Measurements from ENCODE around the gene TRAPPC3L. TPM values are rescaled to one million over a fixed set of nuclear protein-coding genes. Genes with fewer than 3 reads are reported as not detected.

TRAPPC3L gene
- polyA plus RNA-seq, 1 donor from 2014 or later = not detected

DNA sequence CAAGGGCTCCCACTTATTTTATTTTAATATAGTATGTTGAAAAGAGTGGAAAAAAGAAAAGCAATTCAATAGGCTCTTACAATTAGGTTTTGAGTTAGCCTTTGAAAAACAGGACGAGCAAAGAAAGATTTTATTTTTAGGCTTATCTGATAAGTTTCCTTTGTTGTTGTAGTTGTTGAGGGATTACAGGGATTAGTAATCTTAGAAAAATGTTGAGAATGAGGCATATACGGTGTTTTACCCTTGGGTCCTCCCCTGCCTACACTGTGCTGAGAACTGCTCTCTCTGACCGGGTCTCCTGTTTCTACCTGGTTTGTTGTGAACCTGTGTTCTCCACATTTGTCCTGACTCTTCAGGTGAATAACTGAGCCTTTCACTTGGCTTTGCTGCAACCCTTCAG lies 16.7 kb downstream of the TRAPPC3L start:
- Histone ChIP-seq H3K4me2 (ENCODE audit: low read length) (no peak overlapping the region), H2AFZ (ENCODE audit: low read depth, low read length) (no peak overlapping the region), H3K4me3 (ENCODE audit: low read length) (no peak overlapping the region), H3K27ac (ENCODE audit: low read length) (no peak overlapping the region), H4K20me1 (ENCODE audit: insufficient read depth) (no peaks in the 10 kb centered on the region), H3K9ac (ENCODE audit: low read length) (no peak overlapping the region), H3K27me3 (ENCODE audit: insufficient read depth, low read depth, low read length) (no peaks in the 10 kb centered on the region), H3F3A (ENCODE audit: insufficient read depth, low read length, poor library complexity, severe bottlenecking) (no peaks in the 10 kb centered on the region), H3K79me2 (replicated peaks; ENCODE audit: insufficient read depth, low read length) (no peaks in the 10 kb centered on the region), H3K9me3 (ENCODE audit: low read length) (no peaks in the 10 kb centered on the region), H3K36me3 (ENCODE audit: insufficient read depth, low read length) (no peaks in the 10 kb centered on the region), H3K9me2 (ENCODE audit: insufficient read depth, low read length) (no peaks in the 10 kb centered on the region)
- TF ChIP-seq SMC3 (conservative IDR thresholded peaks at IDR 0.05; ENCODE audit: poor library complexity) = no peak
- TF ChIP-seq EZH2 (IDR thresholded peaks at IDR 0.05; ENCODE audit: borderline replicate concordance, insufficient read depth, low read length, poor library complexity, severe bottlenecking) = no peak
- TF ChIP-seq, protein P1, sequence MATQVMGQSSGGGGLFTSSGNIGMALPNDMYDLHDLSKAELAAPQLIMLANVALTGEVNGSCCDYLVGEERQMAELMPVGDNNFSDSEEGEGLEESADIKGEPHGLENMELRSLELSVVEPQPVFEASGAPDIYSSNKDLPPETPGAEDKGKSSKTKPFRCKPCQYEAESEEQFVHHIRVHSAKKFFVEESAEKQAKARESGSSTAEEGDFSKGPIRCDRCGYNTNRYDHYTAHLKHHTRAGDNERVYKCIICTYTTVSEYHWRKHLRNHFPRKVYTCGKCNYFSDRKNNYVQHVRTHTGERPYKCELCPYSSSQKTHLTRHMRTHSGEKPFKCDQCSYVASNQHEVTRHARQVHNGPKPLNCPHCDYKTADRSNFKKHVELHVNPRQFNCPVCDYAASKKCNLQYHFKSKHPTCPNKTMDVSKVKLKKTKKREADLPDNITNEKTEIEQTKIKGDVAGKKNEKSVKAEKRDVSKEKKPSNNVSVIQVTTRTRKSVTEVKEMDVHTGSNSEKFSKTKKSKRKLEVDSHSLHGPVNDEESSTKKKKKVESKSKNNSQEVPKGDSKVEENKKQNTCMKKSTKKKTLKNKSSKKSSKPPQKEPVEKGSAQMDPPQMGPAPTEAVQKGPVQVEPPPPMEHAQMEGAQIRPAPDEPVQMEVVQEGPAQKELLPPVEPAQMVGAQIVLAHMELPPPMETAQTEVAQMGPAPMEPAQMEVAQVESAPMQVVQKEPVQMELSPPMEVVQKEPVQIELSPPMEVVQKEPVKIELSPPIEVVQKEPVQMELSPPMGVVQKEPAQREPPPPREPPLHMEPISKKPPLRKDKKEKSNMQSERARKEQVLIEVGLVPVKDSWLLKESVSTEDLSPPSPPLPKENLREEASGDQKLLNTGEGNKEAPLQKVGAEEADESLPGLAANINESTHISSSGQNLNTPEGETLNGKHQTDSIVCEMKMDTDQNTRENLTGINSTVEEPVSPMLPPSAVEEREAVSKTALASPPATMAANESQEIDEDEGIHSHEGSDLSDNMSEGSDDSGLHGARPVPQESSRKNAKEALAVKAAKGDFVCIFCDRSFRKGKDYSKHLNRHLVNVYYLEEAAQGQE (IDR thresholded peaks at IDR 0.05; ENCODE audit: borderline replicate concordance) = no peak
- TF ChIP-seq MXI1 (conservative IDR thresholded peaks at IDR 0.05; ENCODE audit: poor library complexity, severe bottlenecking) = no peak
- no peak for TF ChIP-seq TAF1 (IDR thresholded peaks at IDR 0.05; ENCODE audit: low read depth)
- no peak for TF ChIP-seq EP300 (conservative IDR thresholded peaks at IDR 0.05; ENCODE audit: poor library complexity, severe bottlenecking)
- TF ChIP-seq, protein P2, sequence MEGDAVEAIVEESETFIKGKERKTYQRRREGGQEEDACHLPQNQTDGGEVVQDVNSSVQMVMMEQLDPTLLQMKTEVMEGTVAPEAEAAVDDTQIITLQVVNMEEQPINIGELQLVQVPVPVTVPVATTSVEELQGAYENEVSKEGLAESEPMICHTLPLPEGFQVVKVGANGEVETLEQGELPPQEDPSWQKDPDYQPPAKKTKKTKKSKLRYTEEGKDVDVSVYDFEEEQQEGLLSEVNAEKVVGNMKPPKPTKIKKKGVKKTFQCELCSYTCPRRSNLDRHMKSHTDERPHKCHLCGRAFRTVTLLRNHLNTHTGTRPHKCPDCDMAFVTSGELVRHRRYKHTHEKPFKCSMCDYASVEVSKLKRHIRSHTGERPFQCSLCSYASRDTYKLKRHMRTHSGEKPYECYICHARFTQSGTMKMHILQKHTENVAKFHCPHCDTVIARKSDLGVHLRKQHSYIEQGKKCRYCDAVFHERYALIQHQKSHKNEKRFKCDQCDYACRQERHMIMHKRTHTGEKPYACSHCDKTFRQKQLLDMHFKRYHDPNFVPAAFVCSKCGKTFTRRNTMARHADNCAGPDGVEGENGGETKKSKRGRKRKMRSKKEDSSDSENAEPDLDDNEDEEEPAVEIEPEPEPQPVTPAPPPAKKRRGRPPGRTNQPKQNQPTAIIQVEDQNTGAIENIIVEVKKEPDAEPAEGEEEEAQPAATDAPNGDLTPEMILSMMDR (IDR thresholded peaks at IDR 0.05; ENCODE audit: poor library complexity, severe bottlenecking) = no peak
- TF ChIP-seq POLR2AphosphoS5 (IDR thresholded peaks at IDR 0.05) = no peak
- TF ChIP-seq RAD21 (conservative IDR thresholded peaks at IDR 0.05) = no peak

DNA sequence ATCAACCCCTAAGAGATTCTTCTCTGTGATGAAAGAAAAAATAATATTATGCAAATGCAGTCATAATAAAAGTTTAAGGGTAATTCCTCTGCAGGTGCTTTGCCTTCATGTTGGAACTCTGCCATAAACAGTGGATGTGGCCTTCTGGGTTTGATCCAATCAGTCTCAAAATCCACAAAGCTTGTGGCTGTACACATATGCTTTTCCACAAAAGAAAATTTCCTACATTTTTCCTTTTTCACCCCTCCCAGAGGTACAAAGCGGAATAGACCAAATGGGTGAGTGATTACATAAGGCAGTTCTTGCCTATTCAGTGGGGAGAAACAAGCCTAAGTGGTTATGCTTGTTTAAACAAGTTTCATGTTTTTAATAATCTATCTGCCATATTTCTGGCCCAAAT lies 17.4 kb downstream of the TRAPPC3L start:
- Histone ChIP-seq H2AFZ (ENCODE audit: low read depth, low read length) (no peak overlapping the region), H3K27me3 (ENCODE audit: insufficient read depth, low read depth, low read length) (no peaks in the 10 kb centered on the region), H3K9me2 (ENCODE audit: insufficient read depth, low read length) (no peaks in the 10 kb centered on the region), H3K9me3 (ENCODE audit: low read length) (no peaks in the 10 kb centered on the region), H3F3A (ENCODE audit: insufficient read depth, low read length, poor library complexity, severe bottlenecking) (no peaks in the 10 kb centered on the region), H3K36me3 (ENCODE audit: insufficient read depth, low read length) (no peaks in the 10 kb centered on the region), H3K9ac (ENCODE audit: low read length) (no peak overlapping the region), H3K4me2 (ENCODE audit: low read length) (no peak overlapping the region), H3K27ac (ENCODE audit: low read length) (no peak overlapping the region), H3K4me3 (ENCODE audit: low read length) (no peak overlapping the region), H4K20me1 (ENCODE audit: insufficient read depth) (no peaks in the 10 kb centered on the region), H3K79me2 (replicated peaks; ENCODE audit: insufficient read depth, low read length) (no peaks in the 10 kb centered on the region)
- no peak for TF ChIP-seq RAD21 (conservative IDR thresholded peaks at IDR 0.05)
- TF ChIP-seq SMC3 (conservative IDR thresholded peaks at IDR 0.05; ENCODE audit: poor library complexity) = no peak
- no peak for TF ChIP-seq TAF1 (IDR thresholded peaks at IDR 0.05; ENCODE audit: low read depth)
- no peak for TF ChIP-seq MXI1 (conservative IDR thresholded peaks at IDR 0.05; ENCODE audit: poor library complexity, severe bottlenecking)
- no peak for TF ChIP-seq EZH2 (IDR thresholded peaks at IDR 0.05; ENCODE audit: borderline replicate concordance, insufficient read depth, low read length, poor library complexity, severe bottlenecking)
- TF ChIP-seq, protein P2 (IDR thresholded peaks at IDR 0.05; ENCODE audit: poor library complexity, severe bottlenecking) = no peak
- no peak for TF ChIP-seq EP300 (conservative IDR thresholded peaks at IDR 0.05; ENCODE audit: poor library complexity, severe bottlenecking)
- TF ChIP-seq POLR2AphosphoS5 (IDR thresholded peaks at IDR 0.05) = no peak
- TF ChIP-seq, protein P1 (IDR thresholded peaks at IDR 0.05; ENCODE audit: borderline replicate concordance) = no peak

Measured in neural cell (in vitro differentiated cells).